NCI-H2196 (cell line): ENCODE data around the gene ASXL2.
"Not testable (repeated sequence)": the region's sequence is repeated elsewhere in the genome, so short reads cannot be mapped to it uniquely, and the experiment has no call there.

Experiments used
- DNase-seq: peaks from one replicate; lab custom pipeline; 2025; ENCODE audit not compliant: unreplicated experiment; lab: John Stamatoyannopoulos, UW

Gene ASXL2

DNA sequence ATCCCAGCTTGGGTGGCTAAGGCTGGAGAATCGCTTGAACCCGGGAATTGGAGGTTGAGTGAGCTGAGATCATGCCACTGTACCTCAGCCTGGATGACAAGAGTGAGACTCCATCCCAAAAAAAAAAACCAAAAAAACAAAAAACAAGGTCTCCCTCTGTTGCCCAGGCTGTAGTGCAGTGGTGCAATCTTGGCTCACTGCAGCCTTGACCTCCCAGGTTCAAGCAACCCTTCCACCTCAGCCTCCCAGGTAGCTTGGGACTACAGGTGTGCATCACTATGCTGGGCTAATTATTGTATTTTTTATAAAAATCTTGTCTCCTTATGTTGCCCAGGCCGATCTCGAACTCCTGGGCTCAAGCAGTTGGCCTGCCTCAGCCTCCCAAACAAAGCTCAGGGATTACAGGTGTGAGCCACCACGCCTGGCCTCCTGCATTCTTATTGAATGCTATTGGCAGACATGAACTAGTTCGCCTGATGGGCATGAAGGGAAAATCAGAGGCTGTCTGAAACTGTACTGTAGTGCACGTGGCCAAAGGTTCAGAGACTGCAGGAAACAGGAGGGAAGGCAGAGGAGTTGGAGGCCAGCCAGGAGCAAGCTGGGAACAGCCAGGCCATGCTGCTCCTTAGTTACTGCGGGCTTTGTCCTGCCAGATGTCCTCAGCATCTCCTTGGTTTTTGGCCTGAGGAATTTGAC lies 16.0 kb upstream of the ASXL2 start:
- no peak for DNase-seq

DNA sequence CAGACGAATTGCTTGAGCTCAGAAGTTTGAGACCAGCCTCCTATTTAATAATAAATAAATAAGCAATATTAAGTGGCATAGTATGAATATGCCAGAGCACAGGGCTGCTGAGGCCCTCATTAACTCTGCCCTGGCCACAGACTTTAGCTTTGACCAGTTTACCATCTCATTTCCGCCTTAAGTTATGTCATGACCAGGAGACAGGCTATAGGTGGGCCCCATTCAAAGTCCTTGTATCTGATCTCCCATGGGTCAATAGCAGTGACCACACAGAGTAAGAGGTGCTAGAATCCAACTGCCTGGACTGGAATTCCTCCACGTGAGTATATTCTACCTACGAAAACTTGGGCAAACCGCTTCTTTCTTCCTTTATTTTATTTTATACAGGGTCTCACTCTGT lies 13.4 kb upstream of the ASXL2 start:
- no peak for DNase-seq

DNA sequence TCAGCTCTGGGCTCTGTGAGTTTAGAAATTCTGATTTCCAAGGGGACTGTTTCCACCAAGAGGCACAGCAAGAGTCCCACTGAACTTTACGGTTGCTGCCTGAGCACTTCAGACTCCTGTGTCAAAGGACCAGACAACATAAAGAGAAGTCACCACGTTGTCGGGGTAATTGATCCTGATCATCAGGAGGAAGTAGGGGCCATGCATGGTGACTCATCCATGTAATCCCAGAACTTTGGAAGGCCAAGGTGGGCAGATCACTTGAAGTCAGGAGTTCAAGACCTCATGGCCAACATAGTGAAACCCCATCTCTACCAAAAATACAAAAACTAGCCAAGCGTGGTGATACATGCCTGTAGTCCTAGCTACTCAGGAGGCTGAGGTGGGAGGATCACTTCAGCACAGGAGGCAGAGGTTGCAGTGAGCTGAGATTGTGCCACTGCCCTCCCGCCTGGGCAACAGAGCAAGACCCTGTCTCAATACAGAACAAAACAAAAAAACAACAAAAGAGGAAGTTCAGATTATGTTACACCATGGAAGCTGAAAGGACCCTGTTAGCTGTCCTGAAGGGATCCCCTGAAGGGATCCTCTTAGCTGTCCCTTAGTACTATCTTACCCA lies 9.4 kb upstream of the ASXL2 start:
- no peak for DNase-seq

DNA sequence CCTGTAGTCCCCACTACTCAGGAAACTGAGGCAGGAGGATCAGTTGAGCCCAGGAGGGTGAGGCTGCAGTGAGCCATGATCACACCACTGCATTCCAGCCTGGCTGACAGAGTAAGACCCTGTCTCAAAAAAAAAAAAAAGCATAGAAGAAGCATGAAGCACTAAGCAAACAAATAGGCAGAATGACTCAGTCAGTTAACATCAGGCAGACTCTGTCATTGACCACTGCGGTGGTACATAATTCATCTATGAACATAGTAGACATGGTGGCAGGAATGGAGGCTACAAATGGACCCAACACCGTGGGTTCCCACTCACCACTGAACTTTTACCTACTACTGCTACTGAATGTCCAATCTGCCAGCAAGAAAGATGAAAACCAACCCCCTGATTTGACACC lies 7.6 kb upstream of the ASXL2 start:
- no peak for DNase-seq

GRCh38 chr2:25881764-25882163 lies 3.5 kb upstream of the ASXL2 start:
- DNase-seq, result no peak

GRCh38 chr2:25879133-25879730 lies 945 bp upstream of the ASXL2 start:
- peak; percentile 40 for DNase-seq

DNA sequence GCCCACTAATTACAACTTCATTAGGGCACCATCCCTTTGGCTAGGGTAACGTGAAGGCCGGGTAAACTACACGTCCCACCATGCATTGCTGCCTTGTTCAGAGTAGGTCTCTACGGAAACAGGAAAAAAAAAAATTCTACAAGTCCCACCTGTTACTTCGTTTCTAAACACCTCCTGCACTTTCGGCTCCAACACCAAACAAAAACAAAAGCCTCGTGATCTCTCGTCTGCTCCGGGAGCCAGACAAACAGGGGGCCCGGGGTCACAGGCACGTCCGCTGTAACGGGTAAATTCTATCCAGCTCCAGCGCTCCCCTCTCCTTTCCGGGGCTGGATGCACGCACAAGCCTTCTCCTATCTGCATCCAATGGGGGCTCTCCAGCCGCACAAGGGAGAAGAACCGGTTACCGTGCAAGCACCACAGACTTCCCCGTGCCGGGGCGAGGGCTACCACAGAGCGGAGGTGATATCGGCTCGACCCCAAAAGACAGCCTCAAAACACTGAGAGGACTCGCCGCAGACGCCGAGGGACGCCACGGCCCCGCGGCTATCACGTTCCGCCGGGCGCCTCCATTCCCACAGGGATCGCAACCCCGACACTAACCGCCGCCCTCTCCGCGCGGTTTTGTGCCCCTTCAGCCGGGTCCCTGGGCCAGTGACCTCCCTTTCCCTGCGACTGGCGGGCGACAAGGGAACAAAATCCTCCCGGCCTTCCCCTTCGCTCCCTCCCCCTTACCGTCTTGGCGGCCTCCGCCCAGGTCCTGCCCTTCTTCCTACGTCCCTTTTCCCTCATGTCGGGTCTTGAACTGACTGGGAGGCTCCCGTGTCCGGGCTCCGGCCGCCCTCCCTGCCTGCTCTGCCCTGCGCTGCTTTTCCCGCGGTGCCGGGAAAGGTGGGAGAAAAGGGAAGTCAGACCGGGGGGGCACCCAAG lies 591 bp downstream of the ASXL2 start:
- peak; percentile 53 for DNase-seq

- no peak for DNase-seq
These were observed 6.2 kb downstream of the ASXL2 start for GRCh38 chr2:25872134-25872533.

- no peak for DNase-seq
These were observed 10.8 kb downstream of the ASXL2 start for GRCh38 chr2:25867396-25868003.

DNA sequence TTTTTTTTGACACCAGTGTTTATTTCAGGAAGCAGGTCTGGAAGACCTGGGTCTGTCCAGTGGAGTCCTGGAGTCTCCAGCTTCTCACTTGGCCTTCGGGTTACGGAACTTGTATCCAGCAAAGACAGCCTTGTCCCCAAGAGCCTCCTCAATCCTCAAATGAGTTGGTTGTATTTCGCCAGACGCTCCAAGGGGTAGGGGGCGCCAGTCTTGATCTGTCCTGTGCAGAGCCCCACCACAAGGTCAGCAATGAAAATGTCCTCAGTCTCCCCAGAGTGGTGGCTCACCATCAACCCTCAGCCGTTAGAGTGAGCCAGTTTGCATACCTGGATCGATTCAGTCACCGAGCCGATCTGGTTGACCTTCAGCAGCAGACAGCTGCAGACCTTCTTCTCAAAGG lies 21.9 kb downstream of the ASXL2 start:
- no peak for DNase-seq

DNA sequence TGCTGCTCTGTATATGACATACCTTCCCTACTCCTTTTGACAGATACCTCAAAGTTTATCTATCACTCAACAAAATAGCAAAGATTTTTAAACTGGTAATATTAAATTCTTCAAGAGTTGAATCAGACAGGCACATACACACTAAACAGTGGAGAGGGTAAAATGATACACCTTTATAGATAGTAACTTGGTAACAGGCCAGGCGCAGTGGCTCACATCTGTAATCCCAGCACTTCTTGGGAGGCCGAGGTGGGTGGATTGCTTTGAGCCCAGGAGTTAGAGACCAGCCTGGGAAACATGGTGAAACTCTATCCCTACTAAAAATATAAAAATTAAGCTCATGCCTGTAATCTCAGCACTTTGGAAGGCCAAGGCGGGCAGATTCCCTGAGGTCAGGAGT lies 23.2 kb downstream of the ASXL2 start:
- no peak for DNase-seq

GRCh38 chr2:25854613-25855012 lies 23.7 kb downstream of the ASXL2 start:
- no peak for DNase-seq

DNA sequence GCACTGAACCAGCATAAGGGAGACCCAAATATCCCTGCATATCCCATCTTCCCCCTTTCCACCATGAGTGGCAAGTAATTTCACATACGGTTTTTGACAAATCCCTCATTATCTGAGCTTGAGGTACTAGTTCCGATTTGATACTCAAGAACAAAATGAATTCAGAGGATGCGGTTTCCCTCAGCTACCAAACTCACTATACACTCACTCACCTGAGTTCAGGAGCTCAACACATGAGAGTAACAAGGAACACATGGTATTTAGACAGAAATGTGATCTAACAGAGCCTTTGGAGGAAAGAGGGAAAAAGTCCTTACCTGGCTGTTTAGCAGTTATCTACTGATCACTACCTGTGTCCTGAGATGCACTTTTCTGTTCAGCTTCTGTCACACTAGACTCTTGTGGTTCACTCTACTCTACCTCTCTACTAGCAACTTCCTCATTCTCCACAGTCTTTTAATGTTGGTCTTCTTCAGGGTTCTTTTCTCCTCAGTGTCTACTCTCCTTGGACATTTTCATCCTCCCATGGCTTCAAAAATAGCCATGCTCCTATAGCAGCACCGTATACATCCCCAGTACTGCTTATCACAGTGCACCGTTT lies 25.1 kb downstream of the ASXL2 start:
- DNase-seq, result no peak

- DNase-seq, result peak; percentile 56
These were observed 26.4 kb downstream of the ASXL2 start for GRCh38 chr2:25851740-25852503.

- not testable (repeated sequence) for DNase-seq
These were observed 27.9 kb downstream of the ASXL2 start for GRCh38 chr2:25850400-25850799.

DNA sequence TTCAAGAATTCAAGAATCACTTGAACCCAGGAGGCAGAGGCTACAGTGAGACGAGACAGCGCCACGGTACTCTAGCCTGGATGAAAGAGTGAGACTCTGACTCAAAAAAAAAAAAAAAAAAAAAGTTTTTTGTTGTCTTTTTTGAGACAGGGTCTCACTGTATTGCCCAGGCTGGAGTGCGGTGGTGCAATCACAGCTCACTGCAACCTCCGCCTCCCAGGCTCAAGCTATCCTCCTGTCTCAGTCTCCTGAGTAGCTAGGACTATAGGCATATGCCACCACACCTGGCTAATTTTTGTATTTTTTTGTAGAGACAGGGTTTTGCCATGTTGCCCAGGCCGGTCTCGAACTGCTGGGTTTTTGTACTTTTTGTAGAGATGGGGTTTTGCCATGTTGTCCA lies 28.9 kb downstream of the ASXL2 start:
- DNase-seq, result not testable (repeated sequence)

- no peak for DNase-seq
These were observed 32.3 kb downstream of the ASXL2 start for GRCh38 chr2:25845843-25846505.

DNA sequence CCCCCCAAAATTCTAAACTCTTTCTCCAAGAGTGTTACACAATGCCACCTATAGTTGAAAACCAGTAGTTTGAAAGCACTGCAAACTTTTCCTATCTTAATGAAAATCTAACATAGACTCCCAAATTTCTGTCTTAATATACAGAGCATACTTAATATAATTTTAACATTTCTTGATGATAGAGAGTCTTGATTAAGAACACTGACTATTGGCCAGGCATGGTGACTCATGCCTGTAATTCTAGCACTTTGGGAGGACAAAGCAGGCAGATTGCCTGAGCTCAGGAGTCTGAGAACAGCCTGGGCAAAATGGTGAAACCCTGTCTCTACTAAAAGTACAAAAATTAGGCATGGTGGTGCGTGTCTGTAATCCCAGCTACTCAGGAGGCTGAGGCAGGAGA lies 34.2 kb downstream of the ASXL2 start:
- DNase-seq, result no peak

DNA sequence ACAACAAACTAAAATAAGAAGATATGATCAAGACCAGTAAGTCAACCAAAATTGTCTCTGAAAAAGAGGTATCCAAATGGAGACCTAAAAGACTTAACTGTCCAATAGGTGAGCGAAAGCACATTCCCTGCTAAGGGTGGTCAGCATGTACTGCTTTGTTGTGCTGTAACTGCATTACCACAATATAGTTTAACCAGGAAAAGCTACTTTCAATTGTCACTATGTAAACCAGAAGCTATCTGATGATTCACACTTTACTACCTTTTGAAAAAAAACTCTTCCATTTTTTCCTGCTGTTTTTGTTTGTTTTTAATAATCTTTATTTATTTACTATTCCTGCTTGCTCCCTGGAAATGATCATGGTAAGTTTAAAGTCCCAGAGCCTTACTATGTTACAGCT lies 36.1 kb downstream of the ASXL2 start:
- no peak for DNase-seq
